Measurements from ENCODE around the gene IQGAP2.

Gene IQGAP2

GRCh38 chr5:76696251-76696650, 293.2 kb downstream of the IQGAP2 start:
- no peak for TF ChIP-seq FOXM1 (IDR thresholded peaks at IDR 0.05; ENCODE audit: borderline replicate concordance, low read depth)
- no peak for TF ChIP-seq CEBPB (IDR thresholded peaks at IDR 0.05)
- no peak for TF ChIP-seq ZBTB7A (IDR thresholded peaks at IDR 0.05; ENCODE audit: low read depth)
- TF ChIP-seq USF1 (IDR thresholded peaks at IDR 0.05), result no peak
- TF ChIP-seq RAD21 (IDR thresholded peaks at IDR 0.05; ENCODE audit: low read depth), result no peak
- TF ChIP-seq YY1 (IDR thresholded peaks at IDR 0.05; ENCODE audit: low read depth), result no peak
- TF ChIP-seq EP300 (IDR thresholded peaks at IDR 0.05; ENCODE audit: borderline replicate concordance), result no peak
- TF ChIP-seq CREB1 (IDR thresholded peaks at IDR 0.05; ENCODE audit: low read depth), result no peak
- TF ChIP-seq TAF1 (IDR thresholded peaks at IDR 0.05; ENCODE audit: low read depth), result no peak
- TF ChIP-seq, protein P1, sequence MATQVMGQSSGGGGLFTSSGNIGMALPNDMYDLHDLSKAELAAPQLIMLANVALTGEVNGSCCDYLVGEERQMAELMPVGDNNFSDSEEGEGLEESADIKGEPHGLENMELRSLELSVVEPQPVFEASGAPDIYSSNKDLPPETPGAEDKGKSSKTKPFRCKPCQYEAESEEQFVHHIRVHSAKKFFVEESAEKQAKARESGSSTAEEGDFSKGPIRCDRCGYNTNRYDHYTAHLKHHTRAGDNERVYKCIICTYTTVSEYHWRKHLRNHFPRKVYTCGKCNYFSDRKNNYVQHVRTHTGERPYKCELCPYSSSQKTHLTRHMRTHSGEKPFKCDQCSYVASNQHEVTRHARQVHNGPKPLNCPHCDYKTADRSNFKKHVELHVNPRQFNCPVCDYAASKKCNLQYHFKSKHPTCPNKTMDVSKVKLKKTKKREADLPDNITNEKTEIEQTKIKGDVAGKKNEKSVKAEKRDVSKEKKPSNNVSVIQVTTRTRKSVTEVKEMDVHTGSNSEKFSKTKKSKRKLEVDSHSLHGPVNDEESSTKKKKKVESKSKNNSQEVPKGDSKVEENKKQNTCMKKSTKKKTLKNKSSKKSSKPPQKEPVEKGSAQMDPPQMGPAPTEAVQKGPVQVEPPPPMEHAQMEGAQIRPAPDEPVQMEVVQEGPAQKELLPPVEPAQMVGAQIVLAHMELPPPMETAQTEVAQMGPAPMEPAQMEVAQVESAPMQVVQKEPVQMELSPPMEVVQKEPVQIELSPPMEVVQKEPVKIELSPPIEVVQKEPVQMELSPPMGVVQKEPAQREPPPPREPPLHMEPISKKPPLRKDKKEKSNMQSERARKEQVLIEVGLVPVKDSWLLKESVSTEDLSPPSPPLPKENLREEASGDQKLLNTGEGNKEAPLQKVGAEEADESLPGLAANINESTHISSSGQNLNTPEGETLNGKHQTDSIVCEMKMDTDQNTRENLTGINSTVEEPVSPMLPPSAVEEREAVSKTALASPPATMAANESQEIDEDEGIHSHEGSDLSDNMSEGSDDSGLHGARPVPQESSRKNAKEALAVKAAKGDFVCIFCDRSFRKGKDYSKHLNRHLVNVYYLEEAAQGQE (IDR thresholded peaks at IDR 0.05; ENCODE audit: low read depth), result no peak
- TF ChIP-seq EGR1 (IDR thresholded peaks at IDR 0.05), result no peak
- TF ChIP-seq TCF12 (IDR thresholded peaks at IDR 0.05; ENCODE audit: low read depth), result no peak
- TF ChIP-seq, protein P2, sequence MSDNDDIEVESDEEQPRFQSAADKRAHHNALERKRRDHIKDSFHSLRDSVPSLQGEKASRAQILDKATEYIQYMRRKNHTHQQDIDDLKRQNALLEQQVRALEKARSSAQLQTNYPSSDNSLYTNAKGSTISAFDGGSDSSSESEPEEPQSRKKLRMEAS (IDR thresholded peaks at IDR 0.05), result no peak
- no peak for TF ChIP-seq NFIC (IDR thresholded peaks at IDR 0.05)
- TF ChIP-seq TEAD4 (IDR thresholded peaks at IDR 0.05), result no peak

GRCh38 chr5:76697670-76698069, 294.6 kb downstream of the IQGAP2 start:
- no peak for TF ChIP-seq CREB1 (IDR thresholded peaks at IDR 0.05; ENCODE audit: low read depth)
- TF ChIP-seq EP300 (IDR thresholded peaks at IDR 0.05; ENCODE audit: borderline replicate concordance), result no peak
- TF ChIP-seq CEBPB (IDR thresholded peaks at IDR 0.05), result no peak
- no peak for TF ChIP-seq TEAD4 (IDR thresholded peaks at IDR 0.05)
- no peak for TF ChIP-seq YY1 (IDR thresholded peaks at IDR 0.05; ENCODE audit: low read depth)
- TF ChIP-seq TCF12 (IDR thresholded peaks at IDR 0.05; ENCODE audit: low read depth), result no peak
- TF ChIP-seq, protein P1 (IDR thresholded peaks at IDR 0.05; ENCODE audit: low read depth), result no peak
- TF ChIP-seq RAD21 (IDR thresholded peaks at IDR 0.05; ENCODE audit: low read depth), result no peak
- no peak for TF ChIP-seq USF1 (IDR thresholded peaks at IDR 0.05)
- no peak for TF ChIP-seq FOXM1 (IDR thresholded peaks at IDR 0.05; ENCODE audit: borderline replicate concordance, low read depth)
- no peak for TF ChIP-seq ZBTB7A (IDR thresholded peaks at IDR 0.05; ENCODE audit: low read depth)
- TF ChIP-seq, protein P2 (IDR thresholded peaks at IDR 0.05), result no peak
- no peak for TF ChIP-seq NFIC (IDR thresholded peaks at IDR 0.05)
- TF ChIP-seq TAF1 (IDR thresholded peaks at IDR 0.05; ENCODE audit: low read depth), result no peak
- no peak for TF ChIP-seq EGR1 (IDR thresholded peaks at IDR 0.05)

DNA sequence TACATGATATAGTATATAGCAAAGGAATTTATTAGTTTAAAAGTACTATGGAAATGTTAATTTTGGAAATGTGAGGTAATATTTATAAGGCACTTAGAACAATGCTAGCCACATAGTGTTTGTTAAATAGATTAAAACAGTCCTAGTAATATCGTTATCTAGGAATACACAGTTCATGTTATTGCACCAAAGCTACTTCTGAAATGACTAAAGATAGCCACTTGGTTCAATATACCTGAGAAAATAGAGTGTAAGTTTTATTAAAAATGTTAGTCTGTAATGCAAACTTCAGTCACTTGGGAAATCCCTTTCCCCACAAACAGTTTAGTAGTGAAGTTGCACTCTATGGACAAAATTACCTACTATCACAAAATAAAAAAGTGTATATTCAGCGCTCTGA, 297.5 kb downstream of the IQGAP2 start:
- TF ChIP-seq RAD21 (IDR thresholded peaks at IDR 0.05; ENCODE audit: low read depth), result no peak

GRCh38 chr5:76701298-76701697, 298.2 kb downstream of the IQGAP2 start:
- TF ChIP-seq TAF1 (IDR thresholded peaks at IDR 0.05; ENCODE audit: low read depth) (no peak), CEBPB (IDR thresholded peaks at IDR 0.05) (no peak), EP300 (IDR thresholded peaks at IDR 0.05; ENCODE audit: borderline replicate concordance) (no peak), NFIC (IDR thresholded peaks at IDR 0.05) (no peak), TEAD4 (IDR thresholded peaks at IDR 0.05) (no peak), CREB1 (IDR thresholded peaks at IDR 0.05; ENCODE audit: low read depth) (no peak), FOXM1 (IDR thresholded peaks at IDR 0.05; ENCODE audit: borderline replicate concordance, low read depth) (no peak), EGR1 (IDR thresholded peaks at IDR 0.05) (no peak), RAD21 (IDR thresholded peaks at IDR 0.05; ENCODE audit: low read depth) (no peak), TCF12 (IDR thresholded peaks at IDR 0.05; ENCODE audit: low read depth) (no peak), YY1 (IDR thresholded peaks at IDR 0.05; ENCODE audit: low read depth) (no peak)
- TF ChIP-seq, protein P2 (IDR thresholded peaks at IDR 0.05), result no peak
- TF ChIP-seq, protein P1 (IDR thresholded peaks at IDR 0.05; ENCODE audit: low read depth), result no peak
